ENCODE measurements around the gene MAGI1. TPM values are rescaled to one million over a fixed set of nuclear protein-coding genes. Genes with fewer than 3 reads are reported as not detected.

MAGI1 gene
- total and polyA plus RNA-seq, 2 donors (not counting 1 experiment from before 2014, with no cell fraction given), result 0.10 to 0.22 TPM

DNA sequence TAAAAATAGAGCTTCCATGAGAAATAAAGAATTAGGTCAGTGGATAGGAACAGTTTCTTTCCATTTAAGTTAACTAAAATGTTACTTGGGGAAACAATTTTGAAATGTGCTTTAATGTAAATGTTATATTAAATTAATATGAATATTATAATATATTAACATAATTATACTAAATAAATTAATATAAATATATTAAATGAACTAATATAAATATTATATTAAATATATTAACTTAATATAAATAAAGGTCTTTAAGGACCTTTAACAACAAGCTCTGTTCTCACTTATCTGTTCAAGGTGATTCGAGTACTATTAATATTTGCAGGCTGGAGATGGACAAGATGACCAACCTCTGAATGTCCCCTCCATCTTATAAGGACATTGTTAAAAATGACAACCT is 100.6 kb downstream of the MAGI1 start:
- Histone ChIP-seq H2AFZ (ENCODE audit: insufficient read depth, low read depth, low read length, poor library complexity, severe bottlenecking) (no peak overlapping the region), H3K9ac (ENCODE audit: low read length) (no peak overlapping the region), H3K4me2 (replicated peaks; ENCODE audit: low read depth, low read length, poor library complexity, severe bottlenecking) (no peak overlapping the region), H3K27me3 (replicated peaks in 1 of 4; ENCODE audit: control extremely low read depth in 1 of 4, control insufficient read depth in 3 of 4, insufficient read depth in 4 of 4, low read length in 3 of 4) (no peaks in the 10 kb centered on the region), H3K79me2 (ENCODE audit: control insufficient read depth, insufficient read depth, low read length) (no peaks in the 10 kb centered on the region), H3K4me3 (ENCODE audit: control extremely low read depth in 1 of 5, extremely low read depth in 1 of 5, insufficient read depth in 1 of 5, low read depth in 2 of 5, low read length in 4 of 5) (no peak overlapping the region), H3K36me3 (replicated peaks in 1 of 2; ENCODE audit: control extremely low read depth in 1 of 2, control insufficient read depth in 1 of 2, extremely low read depth in 1 of 2, insufficient read depth in 2 of 2, low read length in 1 of 2) (no peaks in the 10 kb centered on the region), H3K9me3 (ENCODE audit: control extremely low read depth in 1 of 3, control insufficient read depth in 2 of 3, insufficient read depth in 1 of 3, low read length in 2 of 3) (peaks cover 0 to 4% (median 0%) of the 10 kb centered on the region in 3 donors), H4K20me1 (ENCODE audit: control insufficient read depth, insufficient read depth, low read length, poor library complexity, severe bottlenecking) (no peaks in the 10 kb centered on the region), H3K4me1 (ENCODE audit: control insufficient read depth in 2 of 2, insufficient read depth in 2 of 2, low read length in 2 of 2) (no peaks in the 10 kb centered on the region), H3K27ac (ENCODE audit: low read length in 2 of 2) (no peak overlapping the region)
- intact Hi-C loops (cut with micrococcal nuclease), result no loop called here
- no peak overlapping the region for H3K27ac Mint-ChIP-seq
- H3K9me3 Mint-ChIP-seq (ENCODE audit: insufficient read depth), result no peaks in the 10 kb centered on the region
- ChIA-PET POLR2A (no interaction called here), CTCF (no interaction called here)
- H3K27me3 Mint-ChIP-seq, result no peaks in the 10 kb centered on the region
- no peak for TF ChIP-seq EZH2 (IDR thresholded peaks at IDR 0.05; ENCODE audit: borderline replicate concordance, insufficient read depth, low read depth, low read length, poor library complexity, severe bottlenecking)
- TF ChIP-seq, protein P1, sequence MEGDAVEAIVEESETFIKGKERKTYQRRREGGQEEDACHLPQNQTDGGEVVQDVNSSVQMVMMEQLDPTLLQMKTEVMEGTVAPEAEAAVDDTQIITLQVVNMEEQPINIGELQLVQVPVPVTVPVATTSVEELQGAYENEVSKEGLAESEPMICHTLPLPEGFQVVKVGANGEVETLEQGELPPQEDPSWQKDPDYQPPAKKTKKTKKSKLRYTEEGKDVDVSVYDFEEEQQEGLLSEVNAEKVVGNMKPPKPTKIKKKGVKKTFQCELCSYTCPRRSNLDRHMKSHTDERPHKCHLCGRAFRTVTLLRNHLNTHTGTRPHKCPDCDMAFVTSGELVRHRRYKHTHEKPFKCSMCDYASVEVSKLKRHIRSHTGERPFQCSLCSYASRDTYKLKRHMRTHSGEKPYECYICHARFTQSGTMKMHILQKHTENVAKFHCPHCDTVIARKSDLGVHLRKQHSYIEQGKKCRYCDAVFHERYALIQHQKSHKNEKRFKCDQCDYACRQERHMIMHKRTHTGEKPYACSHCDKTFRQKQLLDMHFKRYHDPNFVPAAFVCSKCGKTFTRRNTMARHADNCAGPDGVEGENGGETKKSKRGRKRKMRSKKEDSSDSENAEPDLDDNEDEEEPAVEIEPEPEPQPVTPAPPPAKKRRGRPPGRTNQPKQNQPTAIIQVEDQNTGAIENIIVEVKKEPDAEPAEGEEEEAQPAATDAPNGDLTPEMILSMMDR (IDR thresholded peaks at IDR 0.05), result no peak
- no peaks in the 10 kb centered on the region for H3K4me1 Mint-ChIP-seq
- ATAC-seq (ENCODE audit: low read depth) (no peak), DNase-seq (no peak)
- H3K4me3 Mint-ChIP-seq, result no peak overlapping the region
- no CpG with 5 or more reads among the region's 1 CpG for WGBS (ENCODE audit: insufficient coverage)

DNA sequence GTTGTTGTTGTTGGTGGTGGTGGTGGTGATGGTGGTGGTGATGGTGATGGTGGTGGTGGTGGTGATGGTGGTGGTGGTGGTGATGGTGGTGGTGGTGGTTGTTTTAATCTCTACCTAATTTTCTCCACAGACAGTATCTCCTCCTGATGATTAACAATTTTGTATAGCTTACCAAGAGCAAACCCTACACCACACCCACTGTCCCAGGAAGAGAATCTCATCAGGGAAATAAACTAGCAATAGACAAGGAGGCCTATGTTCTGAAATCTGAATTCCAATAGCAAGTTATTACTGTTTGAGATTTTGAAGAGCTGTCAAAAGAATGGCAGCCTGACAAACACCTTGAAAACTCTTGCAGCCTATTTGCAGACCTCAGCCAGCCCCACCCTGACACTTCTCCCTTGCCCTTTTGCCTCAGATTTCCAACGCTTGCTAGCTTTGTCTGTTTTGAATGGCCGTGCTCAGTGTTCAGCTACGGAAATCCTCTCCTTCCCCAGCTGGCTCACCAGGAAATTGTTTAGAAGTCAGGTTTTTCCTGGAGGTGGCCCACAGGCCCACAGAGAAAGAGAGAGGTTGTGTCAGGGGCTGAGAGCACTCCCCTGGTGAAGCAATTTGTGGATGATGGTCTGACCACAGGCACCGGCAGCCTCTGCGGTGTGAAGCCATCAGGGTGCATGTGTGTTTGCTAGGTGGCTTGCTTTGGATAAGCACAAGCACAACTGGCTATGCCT is 101.6 kb downstream of the MAGI1 start:
- Histone ChIP-seq H3K27me3 (replicated peaks in 1 of 4; ENCODE audit: control extremely low read depth in 1 of 4, control insufficient read depth in 3 of 4, insufficient read depth in 4 of 4, low read length in 3 of 4) (no peaks in the 10 kb centered on the region), H3K79me2 (ENCODE audit: control insufficient read depth, insufficient read depth, low read length) (no peaks in the 10 kb centered on the region), H3K9me3 (ENCODE audit: control extremely low read depth in 1 of 3, control insufficient read depth in 2 of 3, insufficient read depth in 1 of 3, low read length in 2 of 3) (peaks cover 0 to 4% (median 0%) of the 10 kb centered on the region in 3 donors), H3K36me3 (replicated peaks in 1 of 2; ENCODE audit: control extremely low read depth in 1 of 2, control insufficient read depth in 1 of 2, extremely low read depth in 1 of 2, insufficient read depth in 2 of 2, low read length in 1 of 2) (no peaks in the 10 kb centered on the region), H4K20me1 (ENCODE audit: control insufficient read depth, insufficient read depth, low read length, poor library complexity, severe bottlenecking) (no peaks in the 10 kb centered on the region), H3K4me3 (ENCODE audit: control extremely low read depth in 1 of 5, extremely low read depth in 1 of 5, insufficient read depth in 1 of 5, low read depth in 2 of 5, low read length in 4 of 5) (no peak overlapping the region), H3K4me1 (ENCODE audit: control insufficient read depth in 2 of 2, insufficient read depth in 2 of 2, low read length in 2 of 2) (no peaks in the 10 kb centered on the region), H3K9ac (ENCODE audit: low read length) (no peak overlapping the region), H3K4me2 (replicated peaks; ENCODE audit: low read depth, low read length, poor library complexity, severe bottlenecking) (no peak overlapping the region), H3K27ac (ENCODE audit: low read length in 2 of 2) (no peak overlapping the region), H2AFZ (ENCODE audit: insufficient read depth, low read depth, low read length, poor library complexity, severe bottlenecking) (no peak overlapping the region)
- no peaks in the 10 kb centered on the region for H3K27me3 Mint-ChIP-seq
- WGBS (ENCODE audit: insufficient coverage), result no CpG with 5 or more reads among the region's 5 CpGs
- DNase-seq (no peak), ATAC-seq (ENCODE audit: low read depth) (no peak)
- ChIA-PET CTCF (no interaction called here), POLR2A (no interaction called here)
- no peak overlapping the region for H3K4me3 Mint-ChIP-seq
- H3K9me3 Mint-ChIP-seq (ENCODE audit: insufficient read depth), result peaks cover 4% of the 10 kb centered on the region
- intact Hi-C loops (cut with micrococcal nuclease), result no loop called here
- H3K27ac Mint-ChIP-seq, result no peak overlapping the region
- no peaks in the 10 kb centered on the region for H3K4me1 Mint-ChIP-seq
- TF ChIP-seq, protein P1 (IDR thresholded peaks at IDR 0.05), result no peak
- TF ChIP-seq EZH2 (IDR thresholded peaks at IDR 0.05; ENCODE audit: borderline replicate concordance, insufficient read depth, low read depth, low read length, poor library complexity, severe bottlenecking), result no peak
